ENCODE data around the gene ADAM19.

GRCh38 chr5:157542282-157543000 lies 33.1 kb downstream of the ADAM19 start:
- TF ChIP-seq CTCF (IDR thresholded peaks at IDR 0.05) (no peak), EZH2phosphoT487 (IDR thresholded peaks at IDR 0.05) (no peak)
